Ishikawa (cell line): ENCODE results near the gene SCAPER.

ENCODE experiments used
- CEBPB ChIP-seq: IDR thresholded peaks from 2 replicates; pipeline ENCODE4 v1.6.1; 2012
- CREB1 ChIP-seq: IDR thresholded peaks from 2 replicates; pipeline ENCODE4 v1.6.1; 2012; ENCODE audit warnings: low read depth
- EGR1 ChIP-seq: IDR thresholded peaks from 2 replicates; pipeline ENCODE4 v1.6.1; 2012
- EP300 ChIP-seq: IDR thresholded peaks from 2 replicates; pipeline ENCODE4 v1.6.1; 2012; ENCODE audit warnings: borderline replicate concordance
- FOXM1 ChIP-seq: IDR thresholded peaks from 2 replicates; pipeline ENCODE4 v1.6.1; 2012; ENCODE audit warnings: low read depth, borderline replicate concordance
- NFIC ChIP-seq: IDR thresholded peaks from 2 replicates; pipeline ENCODE4 v1.6.1; 2012
- RAD21 ChIP-seq: IDR thresholded peaks from 2 replicates; pipeline ENCODE4 v1.6.1; 2012; ENCODE audit warnings: low read depth
- REST ChIP-seq: IDR thresholded peaks from 2 replicates; pipeline ENCODE4 v1.6.1; 2012; ENCODE audit warnings: low read depth, mild to moderate bottlenecking
- TAF1 ChIP-seq: IDR thresholded peaks from 2 replicates; pipeline ENCODE4 v1.6.1; 2012; ENCODE audit warnings: low read depth, mild to moderate bottlenecking
- TCF12 ChIP-seq: IDR thresholded peaks from 2 replicates; pipeline ENCODE4 v1.6.1; 2012; ENCODE audit warnings: low read depth
- TEAD4 ChIP-seq: IDR thresholded peaks from 2 replicates; pipeline ENCODE4 v1.6.1; 2012
- YY1 ChIP-seq: IDR thresholded peaks from 2 replicates; pipeline ENCODE4 v1.6.1; 2012; ENCODE audit warnings: low read depth
- ZBTB7A ChIP-seq: IDR thresholded peaks from 2 replicates; pipeline ENCODE4 v1.6.1; 2012; ENCODE audit warnings: low read depth
- TF ChIP-seq, protein P1 (sequence below): IDR thresholded peaks from 2 replicates; pipeline ENCODE4 v1.6.1; 2012
- TF ChIP-seq, protein P2 (sequence below): IDR thresholded peaks from 2 replicates; pipeline ENCODE4 v1.6.1; 2012

The SCAPER gene

GRCh38 chr15:76381366-76381765, 523.8 kb downstream of the SCAPER start:
- TF ChIP-seq, protein P1, sequence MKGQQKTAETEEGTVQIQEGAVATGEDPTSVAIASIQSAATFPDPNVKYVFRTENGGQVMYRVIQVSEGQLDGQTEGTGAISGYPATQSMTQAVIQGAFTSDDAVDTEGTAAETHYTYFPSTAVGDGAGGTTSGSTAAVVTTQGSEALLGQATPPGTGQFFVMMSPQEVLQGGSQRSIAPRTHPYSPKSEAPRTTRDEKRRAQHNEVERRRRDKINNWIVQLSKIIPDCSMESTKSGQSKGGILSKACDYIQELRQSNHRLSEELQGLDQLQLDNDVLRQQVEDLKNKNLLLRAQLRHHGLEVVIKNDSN: no peak
- TF ChIP-seq TCF12: no peak
- TF ChIP-seq REST: no peak
- no peak for TF ChIP-seq FOXM1
- no peak for TF ChIP-seq TEAD4
- no peak for TF ChIP-seq RAD21
- TF ChIP-seq EP300: no peak
- no peak for TF ChIP-seq TAF1
- TF ChIP-seq YY1: no peak
- TF ChIP-seq, protein P2, sequence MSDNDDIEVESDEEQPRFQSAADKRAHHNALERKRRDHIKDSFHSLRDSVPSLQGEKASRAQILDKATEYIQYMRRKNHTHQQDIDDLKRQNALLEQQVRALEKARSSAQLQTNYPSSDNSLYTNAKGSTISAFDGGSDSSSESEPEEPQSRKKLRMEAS: no peak
- TF ChIP-seq NFIC: no peak
- TF ChIP-seq EGR1: no peak
- TF ChIP-seq ZBTB7A: no peak
- no peak for TF ChIP-seq CREB1
- no peak for TF ChIP-seq CEBPB

GRCh38 chr15:76380249-76380648, 524.9 kb downstream of the SCAPER start:
- TF ChIP-seq ZBTB7A: no peak
- no peak for TF ChIP-seq TCF12
- no peak for TF ChIP-seq TAF1
- TF ChIP-seq, protein P1: no peak

DNA sequence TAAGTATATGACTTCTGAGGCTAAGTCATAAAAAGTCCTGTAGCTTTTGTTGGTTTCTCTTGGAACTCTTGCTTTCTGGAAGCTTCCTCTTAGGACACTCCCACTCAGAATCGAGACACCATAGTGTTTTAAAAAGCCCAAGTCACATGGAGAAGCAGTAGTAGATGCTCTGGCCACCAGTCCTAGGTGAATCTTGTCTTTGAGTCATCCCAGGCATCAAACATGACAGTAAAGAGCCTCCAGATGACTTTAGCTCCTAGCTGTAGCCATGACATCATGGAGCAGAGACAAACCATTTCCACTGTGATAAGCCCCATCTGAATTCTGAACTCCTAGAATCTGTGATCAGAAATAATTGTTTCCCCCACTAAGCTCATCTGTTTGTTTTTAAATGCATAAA, 526.4 kb downstream of the SCAPER start:
- TF ChIP-seq TCF12: no peak

DNA sequence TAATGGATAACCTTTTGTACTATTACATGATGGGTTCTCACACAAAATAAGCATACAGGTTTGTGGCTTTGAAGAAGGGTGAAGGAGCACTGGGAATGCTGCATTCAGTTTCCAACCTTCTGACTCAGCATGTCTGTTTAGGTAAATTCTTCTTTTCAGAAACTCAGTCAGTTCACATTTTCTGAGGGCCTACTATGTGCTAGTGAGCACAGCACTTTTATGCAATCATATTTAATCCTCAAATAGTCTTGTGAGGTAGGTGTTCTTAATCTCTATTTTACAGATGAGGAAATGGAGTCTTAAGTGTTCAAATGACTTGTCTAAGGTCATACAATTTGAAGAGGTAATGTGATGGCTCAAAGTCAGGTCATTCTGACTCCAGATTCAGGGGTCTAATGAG, 527.4 kb downstream of the SCAPER start:
- TF ChIP-seq TEAD4: no peak

DNA sequence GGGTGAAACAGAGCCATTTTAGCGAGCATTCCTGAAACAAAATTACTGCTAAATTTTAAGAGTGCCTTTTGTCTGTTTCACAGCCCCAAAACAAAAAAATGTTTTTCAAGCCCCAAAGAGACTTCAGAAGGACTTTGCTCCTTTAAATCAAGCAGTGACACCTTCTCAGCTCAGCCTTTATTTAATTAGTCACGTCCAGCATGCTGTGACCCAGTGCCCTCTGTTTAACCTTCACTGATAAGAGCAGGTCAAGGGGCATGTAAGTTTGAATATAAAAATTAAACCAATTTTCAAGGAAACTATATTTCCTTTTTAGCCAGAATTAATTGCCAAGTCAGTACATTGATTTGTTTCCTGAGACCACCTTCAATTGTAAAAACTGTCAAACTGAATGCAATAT, 527.9 kb downstream of the SCAPER start:
- no peak for TF ChIP-seq CEBPB
- TF ChIP-seq TAF1: no peak
- TF ChIP-seq REST: no peak
- TF ChIP-seq EGR1: no peak

DNA sequence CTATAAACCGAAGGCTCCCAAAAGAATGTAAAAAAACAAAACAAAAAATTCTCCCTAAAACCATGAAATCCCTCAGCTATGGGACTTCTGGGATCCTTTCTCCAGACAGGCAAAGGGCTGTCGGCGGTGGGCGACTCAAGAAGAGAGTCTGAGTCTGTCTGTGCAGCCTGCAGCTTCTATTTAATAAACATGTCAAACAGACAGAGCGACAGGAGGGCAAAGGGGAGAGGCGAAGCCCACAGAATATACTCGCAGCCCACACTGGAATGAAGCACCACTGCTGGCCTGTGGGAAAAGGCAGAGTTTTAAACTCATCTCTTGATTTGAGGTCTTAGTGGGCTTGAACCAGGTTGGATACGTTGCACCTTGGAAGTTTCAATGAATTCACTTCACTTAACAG, 528.3 kb downstream of the SCAPER start:
- TF ChIP-seq NFIC (no peak), TEAD4 (no peak), EGR1 (no peak), EP300 (no peak), CEBPB (no peak), REST (no peak), ZBTB7A (no peak), RAD21 (no peak), TCF12 (no peak), TAF1 (no peak), YY1 (no peak), FOXM1 (no peak), CREB1 (no peak)
- TF ChIP-seq, protein P1: no peak
- TF ChIP-seq, protein P2: no peak
